KMS-11 (cell line): ENCODE data around the gene PIEZO2.
"Not testable (repeated sequence)": the region's sequence is repeated elsewhere in the genome, so short reads cannot be mapped to it uniquely, and the experiment has no call there.

ENCODE experiments used
- H2AFZ ChIP-seq: fragments of 200-600 bp; sonication (generic); 2 replicates; pipeline ENCODE4 v1.6.1; 2016; ENCODE audit warnings: antibody characterized with exemption, mixed run types, low read depth
- H3K27ac ChIP-seq: fragments of 200-600 bp; sonication (generic); 2 replicates; pipeline ENCODE4 v1.6.1; 2016; ENCODE audit warnings: mild to moderate bottlenecking, mixed run types
- H3K27me3 ChIP-seq: fragments of 200-600 bp; sonication (generic); 2 replicates; pipeline ENCODE4 v1.6.1; 2017; ENCODE audit warnings: mild to moderate bottlenecking, low read depth, mixed run types, moderate library complexity; ENCODE audit not compliant: insufficient read depth
- H3K36me3 ChIP-seq: fragments of 200-600 bp; sonication (generic); 2 replicates; pipeline ENCODE4 v1.6.1; 2017; ENCODE audit warnings: mild to moderate bottlenecking, mixed run types; ENCODE audit not compliant: insufficient read depth
- H3K4me1 ChIP-seq: fragments of 200-600 bp; sonication (generic); 2 replicates; pipeline ENCODE4 v1.6.1; 2016; ENCODE audit warnings: mild to moderate bottlenecking, low read depth, mixed run types; ENCODE audit not compliant: poor library complexity, severe bottlenecking
- H3K4me2 ChIP-seq: fragments of 200-600 bp; sonication (generic); 2 replicates; pipeline ENCODE4 v1.7.0; 2016; ENCODE audit warnings: mild to moderate bottlenecking, mixed run types
- H3K4me3 ChIP-seq: fragments of 200-600 bp; sonication (generic); IDR thresholded peaks from 2 replicates; pipeline ENCODE4 v1.6.1; 2017; ENCODE audit warnings: low read depth, low read length, mixed read lengths; ENCODE audit not compliant: insufficient read depth
- H3K79me2 ChIP-seq: fragments of 200-600 bp; sonication (generic); 2 replicates; pipeline ENCODE4 v1.6.1; 2016; ENCODE audit warnings: low read depth, mixed run types; ENCODE audit not compliant: insufficient read depth
- H3K9ac ChIP-seq: fragments of 200-600 bp; sonication (generic); 2 replicates; pipeline ENCODE4 v1.6.1; 2016; ENCODE audit warnings: mild to moderate bottlenecking, mixed run types
- H4K20me1 ChIP-seq: fragments of 200-600 bp; sonication (generic); 2 replicates; pipeline ENCODE4 v1.6.1; 2016; ENCODE audit warnings: mild to moderate bottlenecking, mixed run types; ENCODE audit not compliant: insufficient read depth
- CTCF ChIP-seq: fragments of 200-600 bp; sonication (generic); conservative IDR thresholded peaks from 2 replicates; pipeline ENCODE4 v1.6.1; 2017; ENCODE audit warnings: low read depth, mild to moderate bottlenecking, antibody characterized with exemption, low read length, moderate library complexity, mixed read lengths

The PIEZO2 gene

GRCh38 chr18:11178951-11179549 is 29.7 kb upstream of the PIEZO2 start:
- H3K27me3 ChIP-seq, result no peaks in the 10 kb centered on the region
- no peak overlapping the region for H3K4me3 ChIP-seq
- no peaks in the 10 kb centered on the region for H4K20me1 ChIP-seq
- no peaks in the 10 kb centered on the region for H3K4me1 ChIP-seq
- H3K9ac ChIP-seq, result no peak overlapping the region
- H3K79me2 ChIP-seq, result no peaks in the 10 kb centered on the region
- no peak overlapping the region for H3K4me2 ChIP-seq
- H3K36me3 ChIP-seq, result no peaks in the 10 kb centered on the region
- TF ChIP-seq CTCF, result no peak
- H3K27ac ChIP-seq, result no peak overlapping the region
- H2AFZ ChIP-seq, result no peak overlapping the region

- TF ChIP-seq CTCF, result no peak
- Histone ChIP-seq H3K36me3 (no peaks in the 10 kb centered on the region), H3K27me3 (no peaks in the 10 kb centered on the region), H2AFZ (no peak overlapping the region), H3K4me2 (no peak overlapping the region), H3K27ac (no peak overlapping the region), H4K20me1 (no peaks in the 10 kb centered on the region), H3K4me1 (no peaks in the 10 kb centered on the region), H3K4me3 (no peak overlapping the region), H3K79me2 (no peaks in the 10 kb centered on the region), H3K9ac (no peak overlapping the region)
Observed at GRCh38 chr18:11177382-11177781, 28.0 kb upstream of the PIEZO2 start.

- H3K27me3 ChIP-seq, result no peaks in the 10 kb centered on the region
Observed at GRCh38 chr18:11176481-11176881, 27.1 kb upstream of the PIEZO2 start.

GRCh38 chr18:11175266-11175979 is 26.1 kb upstream of the PIEZO2 start:
- Histone ChIP-seq H3K4me2 (no peak overlapping the region), H3K36me3 (no peaks in the 10 kb centered on the region), H3K4me3 (no peak overlapping the region), H3K27me3 (no peaks in the 10 kb centered on the region), H4K20me1 (no peaks in the 10 kb centered on the region), H3K27ac (no peak overlapping the region), H3K9ac (no peak overlapping the region), H2AFZ (no peak overlapping the region), H3K4me1 (no peaks in the 10 kb centered on the region), H3K79me2 (no peaks in the 10 kb centered on the region)
- no peak for TF ChIP-seq CTCF

More at GRCh38 chr18:11176481-11176881, 27.1 kb upstream of the PIEZO2 start:
- Histone ChIP-seq H3K27ac (no peak overlapping the region), H3K4me1 (no peaks in the 10 kb centered on the region), H3K79me2 (no peaks in the 10 kb centered on the region), H3K9ac (no peak overlapping the region), H2AFZ (no peak overlapping the region), H3K4me3 (no peak overlapping the region), H3K4me2 (no peak overlapping the region), H3K36me3 (no peaks in the 10 kb centered on the region), H4K20me1 (no peaks in the 10 kb centered on the region)
- TF ChIP-seq CTCF, result no peak

GRCh38 chr18:11174179-11174578 is 24.8 kb upstream of the PIEZO2 start:
- not testable (repeated sequence) for H3K27me3 ChIP-seq

More at GRCh38 chr18:11174179-11174578, 24.8 kb upstream of the PIEZO2 start:
- not testable (repeated sequence) for H3K36me3 ChIP-seq, H3K9ac ChIP-seq, H3K79me2 ChIP-seq, H2AFZ ChIP-seq, H4K20me1 ChIP-seq, H3K27ac ChIP-seq, H3K4me3 ChIP-seq, H3K4me2 ChIP-seq, H3K4me1 ChIP-seq
